ENCODE measurements around the gene CX3CR1.

CX3CR1 gene

DNA sequence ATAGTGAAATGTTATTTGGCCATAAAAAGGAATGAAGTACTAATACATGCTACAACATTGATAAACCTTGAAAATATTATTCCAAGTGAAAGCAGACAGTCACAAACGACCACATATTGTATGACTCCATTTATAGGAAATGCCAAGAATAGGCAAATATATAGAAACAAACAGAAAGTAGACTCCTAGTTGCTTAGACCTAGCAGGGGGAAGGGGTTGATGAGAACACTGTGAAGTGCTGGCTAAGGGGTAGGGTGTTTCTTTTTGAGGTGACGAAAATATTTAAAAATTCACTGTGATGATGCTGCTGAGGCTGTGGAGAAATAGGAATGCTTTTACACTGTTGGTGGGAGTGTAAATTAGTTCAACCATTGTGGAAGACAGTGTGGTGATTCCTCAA, 56.9 kb downstream of the CX3CR1 start:
- DNase-seq (ENCODE audit: low read depth in 2 of 2): no peak

DNA sequence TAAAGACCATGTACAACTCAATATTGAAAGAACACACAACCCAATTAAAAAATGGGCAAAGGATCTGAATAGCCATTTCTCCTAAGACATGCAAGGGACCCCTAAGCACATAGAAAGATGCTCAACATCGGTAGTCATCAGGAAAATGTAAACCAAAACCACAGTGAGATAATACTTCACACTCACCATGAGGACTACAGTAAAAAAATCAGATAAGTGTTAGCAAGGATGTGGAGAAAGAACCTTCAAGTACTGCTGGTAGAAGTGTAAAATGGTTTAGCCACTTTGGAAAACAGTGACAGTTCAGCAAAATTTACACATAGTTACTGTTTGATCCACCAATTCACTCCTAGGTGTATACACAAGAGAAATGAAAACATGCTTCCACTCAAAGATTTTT, 57.4 kb downstream of the CX3CR1 start:
- DNase-seq (ENCODE audit: low read depth in 2 of 2): no peak

DNA sequence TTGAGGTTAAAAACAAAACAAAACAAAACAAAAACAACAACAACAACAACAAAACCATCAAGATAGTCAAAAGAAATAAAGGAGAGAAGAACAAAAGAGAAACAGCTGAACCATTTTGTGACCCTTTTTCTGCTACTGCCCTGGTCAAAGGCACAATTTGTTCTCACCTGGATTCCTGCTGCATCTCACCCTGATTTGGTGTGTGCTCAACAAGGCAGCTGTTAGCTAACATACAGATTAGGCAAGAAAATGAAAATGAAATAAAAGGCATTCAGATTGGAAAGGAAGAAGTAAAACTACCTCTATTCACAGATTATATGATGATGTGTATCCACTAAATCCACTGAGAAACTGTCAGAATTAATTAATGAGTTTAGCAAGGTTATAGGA, 58.7 kb downstream of the CX3CR1 start:
- DNase-seq (ENCODE audit: low read depth in 2 of 2): no peak

DNA sequence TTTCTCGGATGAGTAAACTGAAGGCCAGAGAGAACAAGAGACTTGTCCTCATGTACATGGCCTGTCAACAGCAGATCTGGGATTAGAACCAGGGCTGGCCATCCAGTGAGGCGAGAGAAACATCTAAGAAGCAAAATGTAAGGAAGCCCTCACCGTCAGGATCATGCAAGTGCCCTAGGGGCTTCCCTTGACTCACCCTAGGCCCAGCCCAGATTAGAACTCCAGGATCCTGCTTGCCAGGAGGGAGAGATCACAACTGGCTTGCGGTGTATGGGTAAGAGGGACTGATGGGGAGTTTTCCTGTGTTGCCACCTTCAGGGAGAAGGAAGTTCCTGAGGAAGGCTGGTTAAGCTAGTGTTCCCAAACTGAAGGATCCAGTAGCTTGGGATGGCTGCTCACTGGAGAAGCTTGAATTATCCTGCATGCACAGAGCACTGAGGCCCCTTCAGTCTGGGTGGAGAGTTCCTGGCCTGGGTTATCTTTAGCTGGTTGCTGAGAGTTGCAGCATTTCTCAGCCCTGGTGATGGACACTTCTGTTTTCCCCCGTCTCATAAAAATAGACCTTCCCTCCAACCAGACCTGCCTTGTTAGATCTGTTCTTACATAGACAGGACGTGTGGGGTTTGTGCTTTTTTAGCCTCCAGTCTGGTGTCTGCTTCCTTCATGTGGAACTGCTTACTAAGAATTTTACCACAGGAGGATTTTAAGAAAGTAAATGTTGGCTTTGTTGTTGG, 59.3 kb downstream of the CX3CR1 start:
- no peak for DNase-seq (ENCODE audit: low read depth in 2 of 2)

DNA sequence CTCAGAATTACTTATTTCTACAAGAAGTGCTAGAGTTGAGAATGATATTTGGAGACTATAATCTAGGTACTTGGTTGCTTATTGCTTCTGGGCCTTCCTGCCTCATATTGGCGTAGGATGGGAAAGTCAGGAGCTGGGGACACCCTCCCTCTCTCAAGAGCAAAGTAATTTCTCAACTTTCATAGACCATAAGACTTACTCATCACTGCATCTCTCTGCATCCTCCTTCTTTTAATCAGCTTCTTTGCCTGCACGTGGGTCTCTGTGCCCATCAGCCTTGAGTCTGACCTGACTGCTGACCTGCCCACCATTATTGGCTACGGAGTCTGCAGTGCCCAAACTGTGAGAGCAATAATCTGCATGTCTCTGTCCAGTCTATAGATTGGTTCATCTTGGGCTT, 60.1 kb downstream of the CX3CR1 start:
- DNase-seq (ENCODE audit: low read depth in 2 of 2): no peak

DNA sequence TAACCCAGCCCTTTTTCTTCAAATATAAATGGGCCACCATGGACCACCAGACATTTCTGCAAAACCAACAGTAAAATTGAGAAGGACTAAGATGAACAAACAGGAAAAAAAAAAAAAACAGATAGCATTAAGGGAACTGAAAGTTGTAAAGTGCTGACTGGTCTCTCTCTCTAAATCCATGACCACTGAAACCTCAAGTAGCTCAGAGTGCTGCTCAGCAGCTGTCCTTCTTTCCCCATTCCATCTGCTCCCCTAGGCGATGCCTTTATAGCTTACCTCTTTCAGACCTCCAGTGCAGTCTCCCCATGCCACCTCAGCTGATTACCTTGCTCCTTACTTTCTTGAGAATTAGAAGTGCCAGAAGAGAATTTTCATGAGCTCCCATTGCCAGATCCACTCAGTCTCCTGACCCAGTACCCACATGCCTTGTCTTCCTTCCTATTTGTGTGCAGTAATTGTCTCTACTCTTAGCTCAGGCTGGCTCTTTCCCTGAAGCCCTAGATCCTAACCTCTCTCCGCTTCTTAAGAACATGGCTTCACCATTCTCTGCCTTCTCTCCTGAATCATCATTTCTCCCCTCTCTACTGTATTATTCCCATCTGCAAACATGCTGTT, 63.6 kb downstream of the CX3CR1 start:
- DNase-seq (ENCODE audit: low read depth in 2 of 2): no peak

DNA sequence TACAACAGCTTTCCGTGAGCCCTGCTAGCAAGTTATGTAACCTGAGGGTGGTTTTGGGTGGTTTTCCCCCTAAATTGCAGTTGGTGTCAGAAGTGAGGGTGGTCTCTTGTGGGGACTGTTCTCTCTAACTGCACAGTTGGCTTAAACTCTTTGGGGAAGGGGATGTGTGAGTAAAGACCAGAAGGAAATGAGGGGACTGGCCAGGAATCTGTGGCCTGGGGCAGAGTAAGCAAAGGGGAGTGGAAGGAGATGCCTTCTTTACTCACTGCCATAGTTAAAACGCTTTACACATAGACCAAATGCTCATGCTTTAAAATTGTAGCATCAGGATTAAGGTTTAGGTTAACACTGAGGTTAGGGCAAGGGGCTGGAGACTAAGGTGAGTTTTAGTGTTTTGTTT, 66.2 kb downstream of the CX3CR1 start:
- DNase-seq (ENCODE audit: low read depth in 2 of 2): no peak
